HG03066 (cell line): ENCODE measurements around the gene C19orf12.
"Not testable (repeated sequence)": the region's sequence is repeated elsewhere in the genome, so short reads cannot be mapped to it uniquely, and the experiment has no call there.

Experiments
- ATAC-seq: cut with Tn5 transposase; IDR thresholded peaks from one replicate; pipeline ENCODE4 v1.9.1; 2021; ENCODE audit warnings: low read depth; ENCODE audit not compliant: unreplicated experiment

The C19orf12 gene

GRCh38 chr19:29735829-29736228 is 20.8 kb upstream of the C19orf12 start:
- no peak for ATAC-seq

GRCh38 chr19:29731331-29731850 is 16.3 kb upstream of the C19orf12 start:
- no peak for ATAC-seq

GRCh38 chr19:29727906-29728305 is 12.8 kb upstream of the C19orf12 start:
- no peak for ATAC-seq

- no peak for ATAC-seq
These were observed 9.7 kb upstream of the C19orf12 start for GRCh38 chr19:29724746-29725145.

- ATAC-seq = no peak
These were observed 9.1 kb upstream of the C19orf12 start for GRCh38 chr19:29724102-29724641.

GRCh38 chr19:29717051-29717450 is 2.0 kb upstream of the C19orf12 start:
- no peak for ATAC-seq

- peak; percentile 7 for ATAC-seq
These were observed 880 bp upstream of the C19orf12 start for GRCh38 chr19:29715701-29716581.

- no peak for ATAC-seq
These were observed 599 bp downstream of the C19orf12 start for GRCh38 chr19:29714371-29714952.

- ATAC-seq = no peak
These were observed 2.1 kb downstream of the C19orf12 start for GRCh38 chr19:29712744-29713516.

- ATAC-seq = no peak
These were observed 3.4 kb downstream of the C19orf12 start for GRCh38 chr19:29711584-29712132.

- ATAC-seq = not testable (repeated sequence)
These were observed 5.6 kb downstream of the C19orf12 start for GRCh38 chr19:29709440-29709798.

GRCh38 chr19:29708554-29709439 is 6.3 kb downstream of the C19orf12 start:
- no peak for ATAC-seq

GRCh38 chr19:29706635-29707034 is 8.4 kb downstream of the C19orf12 start:
- no peak for ATAC-seq

GRCh38 chr19:29705706-29706105 is 9.4 kb downstream of the C19orf12 start:
- ATAC-seq = no peak

- ATAC-seq = no peak
These were observed 10.2 kb downstream of the C19orf12 start for GRCh38 chr19:29704562-29705558.

- no peak for ATAC-seq
These were observed 12.1 kb downstream of the C19orf12 start for GRCh38 chr19:29702963-29703320.

- ATAC-seq = no peak
These were observed 12.7 kb downstream of the C19orf12 start for GRCh38 chr19:29702161-29702962.

GRCh38 chr19:29700498-29700897 is 14.6 kb downstream of the C19orf12 start:
- ATAC-seq = no peak
